ENCODE results near the gene CLDN1. TPM values are rescaled to one million over a fixed set of nuclear protein-coding genes. Genes with fewer than 3 reads are reported as not detected.
A peak's percentile ranks its signal among the peaks of the same experiment; 100 is the strongest.

The CLDN1 gene
- total RNA-seq, 1 experiment from 2014 or later, result 4.4 TPM

DNA sequence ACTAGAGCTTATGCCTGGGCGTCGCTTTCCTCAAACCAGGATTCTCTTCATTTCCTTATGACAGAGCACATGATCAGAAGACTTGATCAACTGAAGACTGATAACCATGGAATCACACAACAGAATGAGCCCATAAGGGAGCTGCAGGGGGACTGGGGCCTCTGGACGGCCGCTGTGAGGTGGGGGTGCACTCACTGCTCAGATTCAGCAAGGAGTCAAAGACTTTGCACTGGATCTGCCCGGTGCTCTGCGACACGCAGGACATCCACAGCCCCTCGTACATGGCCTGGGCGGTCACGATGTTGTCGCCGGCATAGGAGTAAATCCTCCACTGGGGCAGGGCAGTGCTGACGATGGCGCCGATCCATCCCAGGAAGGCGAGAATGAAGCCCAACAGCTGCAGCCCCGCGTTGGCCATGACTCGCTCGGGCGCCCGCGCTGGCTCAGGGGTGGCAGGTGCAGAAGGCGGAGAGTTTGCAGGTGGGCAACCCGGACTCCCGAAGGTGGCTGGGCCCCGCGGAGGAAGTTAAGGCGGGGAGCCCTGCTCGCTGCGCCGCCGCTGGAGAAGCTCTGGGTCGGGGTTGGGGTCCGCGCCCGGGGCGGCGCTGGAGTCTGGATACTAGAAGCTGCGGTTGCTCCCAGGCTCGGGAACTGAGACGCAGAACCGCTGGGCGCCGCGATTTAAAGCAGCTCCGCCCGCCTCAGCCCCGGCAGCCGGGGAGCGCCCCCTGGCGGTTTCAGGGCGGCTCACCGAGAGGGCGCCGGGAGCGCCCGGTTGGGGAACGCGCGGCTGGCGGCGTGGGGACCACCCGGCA lies at the start of gene CLDN1 (continued):
- TF ChIP-seq KAT7 (CRISPR knock-in tag; IDR thresholded peaks at IDR 0.05; ENCODE audit: borderline replicate concordance) (no peak), ZNF263 (CRISPR knock-in tag; IDR thresholded peaks at IDR 0.05; ENCODE audit: low read depth) (no peak), FOXJ3 (CRISPR knock-in tag; IDR thresholded peaks at IDR 0.05; ENCODE audit: borderline replicate concordance) (no peak), ZNF232 (CRISPR knock-in tag; IDR thresholded peaks at IDR 0.05) (no peak), FOXK1 (CRISPR knock-in tag; IDR thresholded peaks at IDR 0.05) (0 out of 2 replicates have a peak, but pooled peaks have one; percentile 20), CREB1 (CRISPR knock-in tag; IDR thresholded peaks at IDR 0.05) (no peak), NR3C1 (CRISPR knock-in tag; conservative IDR thresholded peaks at IDR 0.05; ENCODE audit: low read depth) (peak; percentile 85; the same call in 1 of the 2 replicates), ELF4 (CRISPR knock-in tag; IDR thresholded peaks at IDR 0.05; ENCODE audit: low read depth) (no peak), SMAD3 (CRISPR knock-in tag; IDR thresholded peaks at IDR 0.05; ENCODE audit: borderline replicate concordance) (no peak), MYBL2 (CRISPR knock-in tag; IDR thresholded peaks at IDR 0.05) (peak; percentile 59; the same call in 1 of the 2 replicates), NR1H2 (CRISPR knock-in tag; IDR thresholded peaks at IDR 0.05) (no peak), OVOL2 (CRISPR knock-in tag; IDR thresholded peaks at IDR 0.05; ENCODE audit: borderline replicate concordance) (no peak), PRRX2 (CRISPR knock-in tag; IDR thresholded peaks at IDR 0.05) (no peak), ZNF396 (CRISPR knock-in tag; IDR thresholded peaks at IDR 0.05; ENCODE audit: borderline replicate concordance) (no peak), IRF2 (CRISPR knock-in tag; IDR thresholded peaks at IDR 0.05; ENCODE audit: borderline replicate concordance, low read depth) (no peak), CREM (CRISPR knock-in tag; IDR thresholded peaks at IDR 0.05) (peak; percentile 54; the same call in 1 of the 2 replicates), ZNF317 (CRISPR knock-in tag; IDR thresholded peaks at IDR 0.05; ENCODE audit: borderline replicate concordance, low read depth) (no peak), NR2C2 (CRISPR knock-in tag; IDR thresholded peaks at IDR 0.05) (no peak), NFYB (CRISPR knock-in tag; conservative IDR thresholded peaks at IDR 0.05; ENCODE audit: low read depth) (no peak), SMAD4 (CRISPR knock-in tag; IDR thresholded peaks at IDR 0.05) (no peak), TEAD1 (CRISPR knock-in tag; IDR thresholded peaks at IDR 0.05) (no peak), ETV6 (CRISPR knock-in tag; IDR thresholded peaks at IDR 0.05) (peak; percentile 51; the same call in 1 of the 2 replicates), FOXP1 (CRISPR knock-in tag; IDR thresholded peaks at IDR 0.05; ENCODE audit: borderline replicate concordance) (peak; percentile 76; the same call in 1 of the 2 replicates), CBFB (CRISPR knock-in tag; IDR thresholded peaks at IDR 0.05; ENCODE audit: low read depth) (peak; percentile 35; the same call in 1 of the 2 replicates), TEAD4 (CRISPR knock-in tag; IDR thresholded peaks at IDR 0.05) (no peak), JUN (CRISPR knock-in tag; IDR thresholded peaks at IDR 0.05) (no peak), RELA (CRISPR knock-in tag; IDR thresholded peaks at IDR 0.05; ENCODE audit: borderline replicate concordance) (no peak)
- TF ChIP-seq, protein P1, sequence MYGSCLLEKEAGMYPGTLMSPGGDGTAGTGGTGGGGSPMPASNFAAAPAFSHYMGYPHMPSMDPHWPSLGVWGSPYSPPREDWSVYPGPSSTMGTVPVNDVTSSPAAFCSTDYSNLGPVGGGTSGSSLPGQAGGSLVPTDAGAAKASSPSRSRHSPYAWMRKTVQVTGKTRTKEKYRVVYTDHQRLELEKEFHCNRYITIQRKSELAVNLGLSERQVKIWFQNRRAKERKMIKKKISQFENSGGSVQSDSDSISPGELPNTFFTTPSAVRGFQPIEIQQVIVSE (CRISPR knock-in tag; IDR thresholded peaks at IDR 0.05; ENCODE audit: borderline replicate concordance), result no peak
- TF ChIP-seq, protein P2, sequence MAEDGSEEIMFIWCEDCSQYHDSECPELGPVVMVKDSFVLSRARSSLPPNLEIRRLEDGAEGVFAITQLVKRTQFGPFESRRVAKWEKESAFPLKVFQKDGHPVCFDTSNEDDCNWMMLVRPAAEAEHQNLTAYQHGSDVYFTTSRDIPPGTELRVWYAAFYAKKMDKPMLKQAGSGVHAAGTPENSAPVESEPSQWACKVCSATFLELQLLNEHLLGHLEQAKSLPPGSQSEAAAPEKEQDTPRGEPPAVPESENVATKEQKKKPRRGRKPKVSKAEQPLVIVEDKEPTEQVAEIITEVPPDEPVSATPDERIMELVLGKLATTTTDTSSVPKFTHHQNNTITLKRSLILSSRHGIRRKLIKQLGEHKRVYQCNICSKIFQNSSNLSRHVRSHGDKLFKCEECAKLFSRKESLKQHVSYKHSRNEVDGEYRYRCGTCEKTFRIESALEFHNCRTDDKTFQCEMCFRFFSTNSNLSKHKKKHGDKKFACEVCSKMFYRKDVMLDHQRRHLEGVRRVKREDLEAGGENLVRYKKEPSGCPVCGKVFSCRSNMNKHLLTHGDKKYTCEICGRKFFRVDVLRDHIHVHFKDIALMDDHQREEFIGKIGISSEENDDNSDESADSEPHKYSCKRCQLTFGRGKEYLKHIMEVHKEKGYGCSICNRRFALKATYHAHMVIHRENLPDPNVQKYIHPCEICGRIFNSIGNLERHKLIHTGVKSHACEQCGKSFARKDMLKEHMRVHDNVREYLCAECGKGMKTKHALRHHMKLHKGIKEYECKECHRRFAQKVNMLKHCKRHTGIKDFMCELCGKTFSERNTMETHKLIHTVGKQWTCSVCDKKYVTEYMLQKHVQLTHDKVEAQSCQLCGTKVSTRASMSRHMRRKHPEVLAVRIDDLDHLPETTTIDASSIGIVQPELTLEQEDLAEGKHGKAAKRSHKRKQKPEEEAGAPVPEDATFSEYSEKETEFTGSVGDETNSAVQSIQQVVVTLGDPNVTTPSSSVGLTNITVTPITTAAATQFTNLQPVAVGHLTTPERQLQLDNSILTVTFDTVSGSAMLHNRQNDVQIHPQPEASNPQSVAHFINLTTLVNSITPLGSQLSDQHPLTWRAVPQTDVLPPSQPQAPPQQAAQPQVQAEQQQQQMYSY (CRISPR knock-in tag; IDR thresholded peaks at IDR 0.05), result no peak
- TF ChIP-seq, protein P3, sequence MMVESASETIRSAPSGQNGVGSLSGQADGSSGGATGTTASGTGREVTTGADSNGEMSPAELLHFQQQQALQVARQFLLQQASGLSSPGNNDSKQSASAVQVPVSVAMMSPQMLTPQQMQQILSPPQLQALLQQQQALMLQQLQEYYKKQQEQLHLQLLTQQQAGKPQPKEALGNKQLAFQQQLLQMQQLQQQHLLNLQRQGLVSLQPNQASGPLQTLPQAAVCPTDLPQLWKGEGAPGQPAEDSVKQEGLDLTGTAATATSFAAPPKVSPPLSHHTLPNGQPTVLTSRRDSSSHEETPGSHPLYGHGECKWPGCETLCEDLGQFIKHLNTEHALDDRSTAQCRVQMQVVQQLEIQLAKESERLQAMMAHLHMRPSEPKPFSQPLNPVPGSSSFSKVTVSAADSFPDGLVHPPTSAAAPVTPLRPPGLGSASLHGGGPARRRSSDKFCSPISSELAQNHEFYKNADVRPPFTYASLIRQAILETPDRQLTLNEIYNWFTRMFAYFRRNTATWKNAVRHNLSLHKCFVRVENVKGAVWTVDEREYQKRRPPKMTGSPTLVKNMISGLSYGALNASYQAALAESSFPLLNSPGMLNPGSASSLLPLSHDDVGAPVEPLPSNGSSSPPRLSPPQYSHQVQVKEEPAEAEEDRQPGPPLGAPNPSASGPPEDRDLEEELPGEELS (CRISPR knock-in tag; IDR thresholded peaks at IDR 0.05), result no peak
- TF ChIP-seq, protein P4, sequence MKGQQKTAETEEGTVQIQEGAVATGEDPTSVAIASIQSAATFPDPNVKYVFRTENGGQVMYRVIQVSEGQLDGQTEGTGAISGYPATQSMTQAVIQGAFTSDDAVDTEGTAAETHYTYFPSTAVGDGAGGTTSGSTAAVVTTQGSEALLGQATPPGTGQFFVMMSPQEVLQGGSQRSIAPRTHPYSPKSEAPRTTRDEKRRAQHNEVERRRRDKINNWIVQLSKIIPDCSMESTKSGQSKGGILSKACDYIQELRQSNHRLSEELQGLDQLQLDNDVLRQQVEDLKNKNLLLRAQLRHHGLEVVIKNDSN (CRISPR knock-in tag; IDR thresholded peaks at IDR 0.05), result no peak; the same call in 1 of the 2 replicates
- TF ChIP-seq, protein P5, sequence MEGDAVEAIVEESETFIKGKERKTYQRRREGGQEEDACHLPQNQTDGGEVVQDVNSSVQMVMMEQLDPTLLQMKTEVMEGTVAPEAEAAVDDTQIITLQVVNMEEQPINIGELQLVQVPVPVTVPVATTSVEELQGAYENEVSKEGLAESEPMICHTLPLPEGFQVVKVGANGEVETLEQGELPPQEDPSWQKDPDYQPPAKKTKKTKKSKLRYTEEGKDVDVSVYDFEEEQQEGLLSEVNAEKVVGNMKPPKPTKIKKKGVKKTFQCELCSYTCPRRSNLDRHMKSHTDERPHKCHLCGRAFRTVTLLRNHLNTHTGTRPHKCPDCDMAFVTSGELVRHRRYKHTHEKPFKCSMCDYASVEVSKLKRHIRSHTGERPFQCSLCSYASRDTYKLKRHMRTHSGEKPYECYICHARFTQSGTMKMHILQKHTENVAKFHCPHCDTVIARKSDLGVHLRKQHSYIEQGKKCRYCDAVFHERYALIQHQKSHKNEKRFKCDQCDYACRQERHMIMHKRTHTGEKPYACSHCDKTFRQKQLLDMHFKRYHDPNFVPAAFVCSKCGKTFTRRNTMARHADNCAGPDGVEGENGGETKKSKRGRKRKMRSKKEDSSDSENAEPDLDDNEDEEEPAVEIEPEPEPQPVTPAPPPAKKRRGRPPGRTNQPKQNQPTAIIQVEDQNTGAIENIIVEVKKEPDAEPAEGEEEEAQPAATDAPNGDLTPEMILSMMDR (IDR thresholded peaks at IDR 0.05), result peak; percentile 94

Measured in WTC11 (cell line).